A673 (cell line): ENCODE data around the gene HIP1.

Source experiments
- EZH2 ChIP-seq: fragments of 200-600 bp; sonication (generic); IDR thresholded peaks from 2 replicates; pipeline ENCODE4 v1.6.1; 2017; ENCODE audit warnings: borderline replicate concordance, low read depth, mild to moderate bottlenecking, mixed read lengths, antibody characterized with exemption, low read length; ENCODE audit not compliant: poor library complexity, severe bottlenecking
- TF ChIP-seq, protein P1 (sequence below): fragments of 300-800, 200-600 bp; sonication (generic); conservative IDR thresholded peaks from 2 replicates; pipeline ENCODE4 v1.5.1; 2017; ENCODE audit warnings: low read depth, mild to moderate bottlenecking, antibody characterized with exemption, low read length, moderate library complexity, mixed read lengths

DNA sequence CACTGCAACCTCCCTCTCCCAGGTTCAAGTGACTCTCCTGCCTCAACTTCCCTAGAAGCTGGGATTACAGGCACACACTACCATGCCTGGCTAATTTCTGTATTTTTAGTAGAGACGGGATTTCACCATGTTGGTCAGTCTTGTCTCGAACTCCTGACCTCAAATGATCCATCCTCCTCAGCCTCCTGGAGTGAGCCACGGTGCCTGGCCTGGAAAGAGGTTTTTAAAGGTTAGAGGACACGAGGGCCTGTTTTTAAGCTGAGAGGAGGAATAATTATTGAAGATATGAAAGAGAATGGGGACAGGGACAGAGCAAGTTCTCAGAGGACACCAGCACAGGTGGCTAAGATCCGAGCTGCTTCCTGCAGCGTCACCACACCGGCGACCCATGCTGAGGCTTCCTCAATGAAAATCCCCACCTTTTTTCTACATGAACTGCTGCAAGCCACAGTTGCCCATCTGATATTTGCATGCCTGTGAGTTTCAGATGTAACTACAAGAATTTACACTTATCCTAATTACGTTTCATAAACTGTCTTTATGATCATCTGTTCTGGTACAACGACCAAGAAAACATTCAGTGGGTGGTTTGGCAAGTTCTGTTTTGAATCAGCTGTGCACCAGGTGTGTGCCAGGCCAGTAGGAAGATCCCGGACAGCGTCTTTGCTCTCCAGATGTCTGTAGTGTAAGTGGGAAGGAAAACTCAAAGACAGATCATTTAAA lies 76.0 kb downstream of the HIP1 start:
- TF ChIP-seq, protein P1, sequence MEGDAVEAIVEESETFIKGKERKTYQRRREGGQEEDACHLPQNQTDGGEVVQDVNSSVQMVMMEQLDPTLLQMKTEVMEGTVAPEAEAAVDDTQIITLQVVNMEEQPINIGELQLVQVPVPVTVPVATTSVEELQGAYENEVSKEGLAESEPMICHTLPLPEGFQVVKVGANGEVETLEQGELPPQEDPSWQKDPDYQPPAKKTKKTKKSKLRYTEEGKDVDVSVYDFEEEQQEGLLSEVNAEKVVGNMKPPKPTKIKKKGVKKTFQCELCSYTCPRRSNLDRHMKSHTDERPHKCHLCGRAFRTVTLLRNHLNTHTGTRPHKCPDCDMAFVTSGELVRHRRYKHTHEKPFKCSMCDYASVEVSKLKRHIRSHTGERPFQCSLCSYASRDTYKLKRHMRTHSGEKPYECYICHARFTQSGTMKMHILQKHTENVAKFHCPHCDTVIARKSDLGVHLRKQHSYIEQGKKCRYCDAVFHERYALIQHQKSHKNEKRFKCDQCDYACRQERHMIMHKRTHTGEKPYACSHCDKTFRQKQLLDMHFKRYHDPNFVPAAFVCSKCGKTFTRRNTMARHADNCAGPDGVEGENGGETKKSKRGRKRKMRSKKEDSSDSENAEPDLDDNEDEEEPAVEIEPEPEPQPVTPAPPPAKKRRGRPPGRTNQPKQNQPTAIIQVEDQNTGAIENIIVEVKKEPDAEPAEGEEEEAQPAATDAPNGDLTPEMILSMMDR, result no peak
- TF ChIP-seq EZH2, result no peak
